GM12864 (cell line): ENCODE measurements around the gene FAF1.

Source experiments
- DNase-seq: peaks from one replicate; pipeline ENCODE4 v3.0.0-alpha.2; 2011; ENCODE audit warnings: low read depth
- H3K4me3 ChIP-seq: 2 replicates; pipeline ENCODE4 v1.5.1; 2011; ENCODE audit warnings: mild to moderate bottlenecking, low read depth, low read length, control low read depth
- CTCF ChIP-seq: IDR thresholded peaks from 2 replicates; pipeline ENCODE4 v1.5.1; 2011; ENCODE audit warnings: low read depth, mild to moderate bottlenecking, moderate library complexity, low read length, control low read depth, inconsistent platforms; ENCODE audit errors: missing control alignments

Gene FAF1

GRCh38 chr1:50859657-50860056 lies 100.4 kb downstream of the FAF1 start:
- no peak for TF ChIP-seq CTCF
- no peak for DNase-seq
- H3K4me3 ChIP-seq: no peak overlapping the region

- TF ChIP-seq CTCF: no peak
- DNase-seq: no peak
- no peak overlapping the region for H3K4me3 ChIP-seq
These were observed 101.3 kb downstream of the FAF1 start for GRCh38 chr1:50858761-50859160.

GRCh38 chr1:50857702-50858101 lies 102.4 kb downstream of the FAF1 start:
- no peak for DNase-seq
- TF ChIP-seq CTCF: no peak
- no peak overlapping the region for H3K4me3 ChIP-seq

GRCh38 chr1:50853325-50853724 lies 106.7 kb downstream of the FAF1 start:
- H3K4me3 ChIP-seq: no peak overlapping the region
- no peak for TF ChIP-seq CTCF
- no peak for DNase-seq

- no peak for TF ChIP-seq CTCF
- H3K4me3 ChIP-seq: no peak overlapping the region
- no peak for DNase-seq
These were observed 107.2 kb downstream of the FAF1 start for GRCh38 chr1:50852889-50853288.

- no peak for DNase-seq
- no peak for TF ChIP-seq CTCF
These were observed 108.6 kb downstream of the FAF1 start for GRCh38 chr1:50851466-50851865.

GRCh38 chr1:50851034-50851433 lies 109.0 kb downstream of the FAF1 start:
- no peak overlapping the region for H3K4me3 ChIP-seq
- TF ChIP-seq CTCF: no peak
- DNase-seq: no peak

More at GRCh38 chr1:50851466-50851865, 108.6 kb downstream of the FAF1 start:
- no peak overlapping the region for H3K4me3 ChIP-seq
